K562 (cell line): ENCODE data around the gene CNTN6. TPM values are rescaled to one million over a fixed set of nuclear protein-coding genes. Genes with fewer than 3 reads are reported as not detected.

ENCODE experiments used
- ATAC-seq: fragments of 200-7000 bp; cut with Tn5 transposase; 3 replicates; pipeline ENCODE4 v1.9.1; 2020; ENCODE audit warnings: moderate library complexity
- BruUV-seq: library from RNA; stranded (reverse); fragments of 400-500 nt; replicated peaks from 2 replicates; lab custom pipeline; 2021; lab: Mats Ljungman, UMichigan
- CTCF ChIA-PET: fragments of 300-600 bp; formaldehyde crosslinking; extraction: SDS; loops from one replicate; lab custom pipeline; 2021; ENCODE audit warnings: low intra/inter-chr PET ratio; lab: Yijun Ruan, JAX
- POLR2A ChIA-PET: fragments of 300-600, 350-650 bp; sonication (Branson Sonifier 250); formaldehyde crosslinking; extraction: SDS; loops from one replicate; lab custom pipeline; 2021; ENCODE audit warnings: antibody characterized with exemption, inconsistent platforms; lab: Yijun Ruan, JAX
- DNase-seq, 4 experiments: peaks; one replicate each; pipeline versions ENCODE4 v3.0.0 to v3.0.0-alpha.2; 2011 to 2018; ENCODE audit warnings: low spot score in 3 of 4, mixed read lengths in 3 of 4; ENCODE audit errors: extremely low read depth in 1 of 4
- FAIRE-seq: peaks from 2 replicates; lab custom pipeline; 2011; peaks lifted over from hg19 to GRCh38; lab: Jason Lieb, UNC
- H2AFZ ChIP-seq: 2 replicates; pipeline ENCODE4 v1.6.0; 2011; ENCODE audit warnings: low read depth, low read length, control low read depth, inconsistent platforms
- H3K27ac ChIP-seq: fragments of 200-600 bp; 3 replicates; pipeline ENCODE4 v1.8.0; 2011; ENCODE audit warnings: low read depth, mild to moderate bottlenecking, control low read depth, inconsistent platforms, low read length, moderate library complexity, mixed read lengths; ENCODE audit errors: extremely low read depth
- H3K27me3 ChIP-seq, 2 experiments: fragments of 300-600 bp in 1 of 2; 2 replicates in 1 of 2; 3 replicates in 1 of 2; pipeline versions ENCODE4 v1.6.0 to v1.8.0; 2011; ENCODE audit warnings: inconsistent platforms in 2 of 2, low read length in 2 of 2, mild to moderate bottlenecking in 1 of 2, mixed read lengths in 1 of 2, moderate library complexity in 1 of 2; ENCODE audit not compliant: control insufficient read depth in 2 of 2, insufficient read depth in 2 of 2
- H3K36me3 ChIP-seq: fragments of 300-600 bp; 3 replicates; pipeline ENCODE4 v1.8.0; 2011; ENCODE audit warnings: mild to moderate bottlenecking, low read length, inconsistent platforms; ENCODE audit not compliant: control insufficient read depth, insufficient read depth
- H3K4me1 ChIP-seq, 2 experiments: fragments of 200-600 bp in 1 of 2; replicated peaks in 1 of 2; 2 replicates in 1 of 2; 3 replicates in 1 of 2; pipeline versions ENCODE4 v1.5.1 to v1.8.0; 2011; ENCODE audit warnings: inconsistent platforms in 2 of 2, low read length in 2 of 2, mild to moderate bottlenecking in 1 of 2, mixed read lengths in 1 of 2, moderate library complexity in 1 of 2; ENCODE audit not compliant: control insufficient read depth in 2 of 2, insufficient read depth in 2 of 2
- H3K4me2 ChIP-seq: 2 replicates; pipeline ENCODE4 v1.6.1; 2011; ENCODE audit warnings: low read length, control low read depth, inconsistent platforms, mixed read lengths; ENCODE audit not compliant: insufficient read depth
- H3K4me3 ChIP-seq: fragments of 200-600 bp; sonication (generic), shearing (Covaris generic); 2 replicates; pipeline ENCODE4 v1.5.1; 2016; ENCODE audit warnings: control low read depth, inconsistent platforms
- H3K79me2 ChIP-seq: fragments of 200-600 bp; 3 replicates; pipeline ENCODE4 v1.8.0; 2011; ENCODE audit warnings: low read length, inconsistent platforms; ENCODE audit not compliant: control insufficient read depth, insufficient read depth
- H3K9ac ChIP-seq, 2 experiments: 2 replicates each; pipeline versions ENCODE4 v1.6.0 to v1.6.1; 2011; ENCODE audit warnings: low read depth in 2 of 2, low read length in 2 of 2, control low read depth in 1 of 2, inconsistent platforms in 1 of 2, mild to moderate bottlenecking in 1 of 2, mixed read lengths in 1 of 2; ENCODE audit not compliant: insufficient read depth in 1 of 2
- H3K9me1 ChIP-seq: one replicate; pipeline ENCODE4 v1.6.0; 2011; ENCODE audit warnings: inconsistent platforms, mild to moderate bottlenecking, low read length, moderate library complexity; ENCODE audit not compliant: control insufficient read depth, insufficient read depth
- H3K9me3 ChIP-seq: replicated peaks from 2 replicates; pipeline ENCODE4 v1.5.1; 2011; ENCODE audit warnings: low read depth, low read length, inconsistent platforms; ENCODE audit not compliant: control insufficient read depth, insufficient read depth
- H4K20me1 ChIP-seq: replicated peaks from 2 replicates; pipeline ENCODE4 v1.6.1; 2011; ENCODE audit warnings: low read length, inconsistent platforms, mixed read lengths; ENCODE audit not compliant: control insufficient read depth, insufficient read depth
- ASH1L ChIP-seq: fragments of 450-650 bp; IDR thresholded peaks from 2 replicates; pipeline ENCODE4 v1.6.1; 2018; ENCODE audit warnings: borderline replicate concordance, mild to moderate bottlenecking, low read depth; ENCODE audit not compliant: partially characterized antibody
- ATF7 ChIP-seq: fragments of 450-650 bp; IDR thresholded peaks from 2 replicates; pipeline ENCODE4 v1.7.1; 2014; ENCODE audit warnings: mild to moderate bottlenecking, moderate library complexity
- FOXK1 ChIP-seq: sonication (generic); formaldehyde crosslinking; IDR thresholded peaks from 2 replicates; pipeline ENCODE4 v1.8.0; 2022; ENCODE audit warnings: missing genetic modification reagents, mild to moderate bottlenecking, borderline replicate concordance
- IRF9 ChIP-seq: fragments of 450-650 bp; IDR thresholded peaks from 2 replicates; pipeline ENCODE4 v1.6.1; 2016; ENCODE audit warnings: missing biosample characterization, missing genetic modification characterization
- NKRF ChIP-seq: fragments of 450-650 bp; IDR thresholded peaks from 2 replicates; pipeline ENCODE4 v1.6.1; 2016; ENCODE audit warnings: borderline replicate concordance
- POLR3A ChIP-seq: IDR thresholded peaks from 2 replicates; pipeline ENCODE4 v1.6.1; 2011; ENCODE audit warnings: borderline replicate concordance, mild to moderate bottlenecking, moderate library complexity; ENCODE audit not compliant: insufficient read length, insufficient read depth; ENCODE audit errors: extremely low read depth
- RBM15 ChIP-seq: fragments of 200-400 bp; formaldehyde crosslinking; IDR thresholded peaks from 2 replicates; pipeline ENCODE4 v1.6.1; 2018; ENCODE audit warnings: mild to moderate bottlenecking, low read length, moderate library complexity; ENCODE audit not compliant: insufficient read depth
- SMARCE1 ChIP-seq: fragments of 450-650 bp; IDR thresholded peaks from 2 replicates; pipeline ENCODE4 v1.7.1; 2016; ENCODE audit warnings: mild to moderate bottlenecking
- ZFPM2 ChIP-seq: fragments of 250-450 bp; sonication (Bioruptor Pico); IDR thresholded peaks from 2 replicates; pipeline ENCODE4 v1.5.1; 2022; ENCODE audit warnings: mild to moderate bottlenecking
- ZNF146 ChIP-seq: IDR thresholded peaks from one replicate; pipeline ENCODE4 v1.6.1; 2018; ENCODE audit warnings: missing compliant biosample characterization; ENCODE audit not compliant: unreplicated experiment
- ZNF253 ChIP-seq: fragments of 250-450 bp; sonication (Bioruptor Pico); conservative IDR thresholded peaks from 2 replicates; pipeline ENCODE4 v1.6.1; 2021; ENCODE audit warnings: mild to moderate bottlenecking
- ZNF668 ChIP-seq: fragments of 250-450 bp; sonication (Bioruptor Pico); IDR thresholded peaks from 2 replicates; pipeline ENCODE4 v1.8.0; 2022; ENCODE audit warnings: mild to moderate bottlenecking, inconsistent platforms
- WGBS: fragments of 100-300 bp; shearing (Covaris generic); methylation state at CpG from one replicate; pipeline ENCODE4 v1.1.6; 2016; ENCODE audit warnings: low coverage, mixed read lengths; ENCODE audit not compliant: insufficient coverage; ENCODE audit errors: missing lambda C conversion rate; 5-methylcytosine and 5-hydroxymethylcytosine counted together
- in situ Hi-C: fragments of 300-500 bp; cut with MboI; formaldehyde crosslinking; loops from 4 replicates; pipeline ENCODE4 v1.15.0; 2018; ENCODE audit warnings: inconsistent platforms, mixed read lengths
- intact Hi-C: fragments of 100-400 bp; cut with micrococcal nuclease; formaldehyde crosslinking; loops from 2 replicates; pipeline ENCODE4 v1.14.2; 2022
- polyA plus RNA-seq, 8 experiments: library from polyadenylated mRNA; depleted of rRNA in 4 of 8; stranded (reverse) in 5 of 8; unstranded in 3 of 8; fragments of >200 nt; fragmentation: Nextera tagmentation in 2 of 8; fragmentation: Illumina TruSeq in 1 of 8; extraction: Ambion mirVana in 2 of 8; extraction: Trizol in 1 of 8; gene quantifications; 2 replicates each; pipeline versions ENCODE4 v1.2.1 to v1.2.3, GENCODE V29; 2011 to 2014; ENCODE audit warnings: inconsistent platforms in 1 of 8, missing spikeins in 1 of 8
- total RNA-seq, 7 experiments: library from RNA; depleted of rRNA in 6 of 7; stranded (reverse); fragments of >200 nt in 6 of 7; fragmentation: Illumina TruSeq in 2 of 7; extraction: Trizol in 2 of 7; gene quantifications; 2 replicates each; pipeline versions ENCODE4 v1.2.1 to v1.2.3, GENCODE V29; 2011 to 2021; ENCODE audit warnings: low replicate concordance in 1 of 7

CNTN6 gene
- total and polyA plus RNA-seq, 9 of the 15 experiments (the other 6 are each of a cell fraction or from before 2014, with no cell fraction given) = not detected

- no peak for ATAC-seq
- no peak for FAIRE-seq
- no peaks in the 10 kb centered on the region for H3K9me3 ChIP-seq
- no peak overlapping the region for H2AFZ ChIP-seq
- intact Hi-C loops (no loop called here), in situ Hi-C loops (no loop called here)
- no peaks in the 10 kb centered on the region for H3K36me3 ChIP-seq
- no peaks in the 10 kb centered on the region for H4K20me1 ChIP-seq
- ChIA-PET CTCF (no interaction called here), POLR2A (no interaction called here)
- no peak overlapping the region for H3K4me3 ChIP-seq
- no peak overlapping the region for H3K27ac ChIP-seq
- H3K9me1 ChIP-seq = no peaks in the 10 kb centered on the region
- H3K4me1 ChIP-seq = no peaks in the 10 kb centered on the region
- BruUV-seq = no TSS peak
- H3K79me2 ChIP-seq = no peaks in the 10 kb centered on the region
- WGBS = 0% methylated on average over 5 of the region's 5 CpGs
- no peak overlapping the region for H3K9ac ChIP-seq
- no peaks in the 10 kb centered on the region for H3K27me3 ChIP-seq
- H3K4me2 ChIP-seq = no peak overlapping the region
- DNase-seq = no peak
- TF ChIP-seq ZFPM2 = no peak
- no peak for TF ChIP-seq ATF7
- no peak for TF ChIP-seq POLR3A
- TF ChIP-seq SMARCE1 = no peak
- TF ChIP-seq ZNF253 (CRISPR knock-in tag) = no peak
- no peak for TF ChIP-seq RBM15
- TF ChIP-seq FOXK1 (CRISPR knock-in tag) = no peak
- TF ChIP-seq NKRF = no peak
- no peak for TF ChIP-seq ZNF146
- no peak for TF ChIP-seq ZNF668 (CRISPR knock-in tag)
- no peak for TF ChIP-seq ASH1L
- no peak for TF ChIP-seq IRF9 (tag)
Observed at GRCh38 chr3:1381647-1382036, 288.8 kb downstream of the CNTN6 start.
